ENCODE results near the gene RRH.
"Not testable (repeated sequence)": the region's sequence is repeated elsewhere in the genome, so short reads cannot be mapped to it uniquely, and the experiment has no call there.

The RRH gene, protein sequence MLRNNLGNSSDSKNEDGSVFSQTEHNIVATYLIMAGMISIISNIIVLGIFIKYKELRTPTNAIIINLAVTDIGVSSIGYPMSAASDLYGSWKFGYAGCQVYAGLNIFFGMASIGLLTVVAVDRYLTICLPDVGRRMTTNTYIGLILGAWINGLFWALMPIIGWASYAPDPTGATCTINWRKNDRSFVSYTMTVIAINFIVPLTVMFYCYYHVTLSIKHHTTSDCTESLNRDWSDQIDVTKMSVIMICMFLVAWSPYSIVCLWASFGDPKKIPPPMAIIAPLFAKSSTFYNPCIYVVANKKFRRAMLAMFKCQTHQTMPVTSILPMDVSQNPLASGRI

GRCh38 chr4:109827672-109828071 lies at the start of gene RRH:
Gene RRH (plus strand): TSS chr4:109827972. CDS start chr4:109828028, 56 bp downstream.
- no peak for DNase-seq (ENCODE audit: low read depth in 3 of 3, low spot score in 1 of 3)

DNA sequence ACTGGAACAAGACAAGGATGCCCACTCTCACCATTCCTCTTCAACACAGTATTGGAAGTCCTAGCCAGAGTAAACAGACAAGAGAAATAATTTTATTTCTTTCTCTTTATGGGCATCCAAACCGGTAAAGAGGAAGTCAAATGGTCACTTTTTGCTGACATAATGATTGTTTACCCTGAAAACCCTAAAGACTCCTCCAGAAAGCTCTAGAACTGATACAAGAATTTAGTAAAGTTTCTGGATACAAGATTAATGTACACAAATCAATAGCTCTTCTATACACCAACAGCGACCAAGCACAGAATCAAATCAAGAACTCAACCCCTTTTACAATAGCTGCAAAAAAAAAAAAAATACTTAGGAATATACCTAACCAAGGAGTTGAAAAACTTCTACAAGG lies 45.7 kb upstream of the RRH start:
- not testable (repeated sequence) for DNase-seq (ENCODE audit: low read depth in 3 of 3, low spot score in 1 of 3)

- no peak for DNase-seq (ENCODE audit: low read depth in 3 of 3, low spot score in 1 of 3)
These were observed 40.9 kb upstream of the RRH start for GRCh38 chr4:109786846-109787245.

- DNase-seq (ENCODE audit: low read depth in 3 of 3, low spot score in 1 of 3) = no peak
These were observed 40.0 kb upstream of the RRH start for GRCh38 chr4:109787807-109788206.

DNA sequence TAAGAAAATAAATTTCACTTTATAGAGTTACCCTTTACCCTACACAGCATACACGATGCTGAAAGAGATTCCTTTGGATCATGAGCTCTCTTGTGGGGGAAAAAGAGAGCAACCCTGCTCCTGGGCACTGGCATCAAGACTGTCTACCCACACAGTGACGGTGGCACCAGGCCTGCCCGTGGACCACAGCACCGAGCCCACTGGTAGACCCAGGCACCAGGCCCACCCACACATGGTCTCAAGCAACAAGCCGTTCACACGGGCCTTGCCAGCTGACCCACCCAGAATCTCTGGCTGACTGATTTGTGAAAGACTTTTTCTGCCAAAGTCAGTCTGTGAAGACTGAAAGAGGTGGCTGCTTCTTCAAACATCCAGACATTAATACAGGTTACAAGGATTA lies 32.7 kb upstream of the RRH start:
- no peak for DNase-seq (ENCODE audit: low read depth in 3 of 3, low spot score in 1 of 3)

DNA sequence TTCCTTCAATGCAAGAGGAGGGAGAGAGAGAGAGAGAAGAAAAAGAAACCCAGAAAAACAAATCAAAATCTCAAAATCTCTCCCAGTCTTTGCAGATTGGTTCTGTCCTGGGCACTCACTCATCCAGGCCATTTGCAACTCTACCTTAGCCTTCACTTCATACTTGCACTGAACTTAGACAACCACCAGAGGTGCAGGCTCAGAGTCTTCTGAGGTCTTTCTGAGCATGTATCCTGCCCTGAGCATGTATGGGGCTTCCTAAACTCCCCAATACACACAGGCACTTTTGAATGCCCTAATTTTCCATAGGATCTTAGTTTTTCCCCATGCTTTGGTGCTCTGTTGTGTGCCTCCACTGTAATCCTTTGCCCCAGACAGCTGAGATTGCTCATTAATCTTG lies 28.9 kb upstream of the RRH start:
- no peak for DNase-seq (ENCODE audit: low read depth in 3 of 3, low spot score in 1 of 3)

GRCh38 chr4:109801099-109801789 lies 26.5 kb upstream of the RRH start:
- no peak for DNase-seq (ENCODE audit: low read depth in 3 of 3, low spot score in 1 of 3)

GRCh38 chr4:109801895-109802319 lies 25.9 kb upstream of the RRH start, which contains the start of gene CFI:
Gene CFI (minus strand): TSS chr4:109801999. CDS start chr4:109801971, 28 bp downstream.
- DNase-seq (ENCODE audit: low read depth in 3 of 3, low spot score in 1 of 3) = no peak

GRCh38 chr4:109803924-109804571 lies 23.7 kb upstream of the RRH start:
- no peak for DNase-seq (ENCODE audit: low read depth in 3 of 3, low spot score in 1 of 3)

GRCh38 chr4:109809655-109810054 lies 18.1 kb upstream of the RRH start:
- no peak for DNase-seq (ENCODE audit: low read depth in 3 of 3, low spot score in 1 of 3)

DNA sequence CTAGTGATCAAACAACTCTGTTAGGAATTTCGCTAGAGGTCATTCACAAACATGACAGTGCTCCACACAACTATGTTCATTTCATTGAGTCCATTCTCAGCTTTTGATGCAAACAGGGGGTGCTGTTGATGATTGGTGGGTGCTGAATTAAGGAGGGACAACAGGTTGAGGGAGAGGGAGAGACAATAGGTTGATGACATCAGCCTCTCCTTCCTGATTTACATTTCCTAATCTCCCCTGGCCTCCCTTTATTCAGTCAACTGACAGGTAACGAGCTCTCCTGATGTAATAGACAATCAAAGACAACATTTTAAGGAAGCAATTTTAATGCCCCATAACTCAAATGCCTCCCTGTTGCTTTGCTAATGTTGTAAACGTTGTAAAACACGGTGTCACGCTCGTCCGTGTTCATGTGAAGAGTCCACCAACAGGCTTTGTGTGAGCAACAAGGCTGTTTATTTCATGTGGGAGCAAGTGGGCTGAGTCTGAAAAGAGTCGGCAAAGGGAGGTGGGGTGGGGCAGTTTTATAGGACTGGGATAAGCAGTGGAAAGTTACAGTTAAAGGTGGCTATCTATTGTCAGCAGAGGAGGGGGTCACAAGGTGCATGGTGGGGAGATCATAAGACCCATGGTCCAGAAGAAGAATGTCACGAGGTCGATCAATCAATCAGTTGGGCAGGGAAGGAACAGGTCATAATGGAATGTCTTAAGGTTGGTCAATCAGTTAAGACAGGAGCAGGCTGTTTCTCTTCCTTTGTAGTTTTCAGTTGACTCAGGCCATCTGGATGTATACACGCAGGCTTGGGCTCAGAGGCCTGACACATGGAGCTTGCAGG lies 17.0 kb upstream of the RRH start:
- DNase-seq (ENCODE audit: low read depth in 3 of 3, low spot score in 1 of 3) = no peak

DNA sequence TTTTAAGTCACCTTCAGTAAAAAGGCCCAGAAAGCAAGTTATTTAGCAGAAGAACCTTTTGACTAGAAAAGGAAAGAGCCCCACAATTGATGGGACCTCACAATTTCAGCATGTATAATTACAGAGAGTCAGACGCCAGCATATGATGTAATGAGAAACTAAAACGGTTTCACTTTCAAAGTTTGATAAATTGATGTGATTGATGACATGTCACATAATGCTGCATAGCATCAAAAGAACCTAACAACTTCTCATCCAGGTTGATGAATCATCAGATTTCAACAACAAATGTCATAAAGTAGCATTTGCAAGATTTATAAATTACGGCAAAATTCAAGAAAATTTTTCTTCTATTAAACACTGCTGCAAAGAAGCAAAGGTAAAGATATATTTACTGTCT lies 16.1 kb upstream of the RRH start:
- DNase-seq (ENCODE audit: low read depth in 3 of 3, low spot score in 1 of 3) = no peak

DNA sequence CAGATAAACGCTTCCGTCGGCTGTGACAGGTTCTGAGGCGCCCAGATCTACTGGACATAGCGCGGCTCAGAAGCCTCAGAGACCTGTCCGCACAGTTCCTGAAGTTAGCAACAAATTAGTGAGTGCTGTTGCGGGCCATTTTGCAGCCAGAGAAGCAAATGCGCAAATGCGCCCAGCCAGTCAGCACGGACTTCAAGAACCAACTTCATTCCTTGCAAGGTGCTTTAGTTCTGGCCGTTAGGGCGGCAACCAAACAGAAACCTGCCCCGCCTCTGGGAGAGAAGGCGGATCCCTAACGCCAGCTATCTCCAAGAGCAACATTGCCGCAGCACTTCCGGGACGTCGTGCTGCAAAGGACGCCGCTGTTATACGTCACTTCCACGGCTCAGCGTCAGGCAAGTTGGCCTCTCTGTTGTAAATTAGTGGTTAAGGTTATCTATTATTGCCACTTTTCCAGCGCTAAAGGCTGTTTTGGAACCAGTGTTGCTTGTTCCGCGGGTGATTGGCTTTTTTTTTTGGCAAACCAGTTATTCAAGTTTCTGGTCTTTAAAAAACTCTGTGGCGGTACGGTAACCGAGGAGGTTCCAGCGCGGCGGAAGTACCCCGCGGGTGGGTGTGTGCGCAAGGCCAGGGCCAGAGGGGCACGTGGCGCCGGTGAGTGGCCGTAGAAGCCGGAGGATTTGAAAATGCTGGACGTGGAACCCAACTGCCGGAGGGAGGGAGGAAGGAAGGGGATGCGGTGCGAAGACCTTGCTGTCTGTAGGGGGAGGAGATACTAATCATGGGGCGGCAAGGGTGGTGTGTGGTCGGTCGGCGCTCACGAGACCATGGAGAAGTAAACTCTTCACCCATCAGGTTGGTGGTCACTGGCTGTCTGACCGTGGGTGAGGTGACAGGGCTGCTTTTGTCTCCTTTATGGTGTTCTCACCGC lies 12.4 kb upstream of the RRH start, which contains the start of gene GAR1:
Gene GAR1 (plus strand): TSS at position 612 of the 931 bp plus-strand sequence. CDS start 403 bp downstream, outside the sequence.
- DNase-seq (ENCODE audit: low read depth in 3 of 3, low spot score in 1 of 3) = peak; percentile 60 to 67 (median 62)

DNA sequence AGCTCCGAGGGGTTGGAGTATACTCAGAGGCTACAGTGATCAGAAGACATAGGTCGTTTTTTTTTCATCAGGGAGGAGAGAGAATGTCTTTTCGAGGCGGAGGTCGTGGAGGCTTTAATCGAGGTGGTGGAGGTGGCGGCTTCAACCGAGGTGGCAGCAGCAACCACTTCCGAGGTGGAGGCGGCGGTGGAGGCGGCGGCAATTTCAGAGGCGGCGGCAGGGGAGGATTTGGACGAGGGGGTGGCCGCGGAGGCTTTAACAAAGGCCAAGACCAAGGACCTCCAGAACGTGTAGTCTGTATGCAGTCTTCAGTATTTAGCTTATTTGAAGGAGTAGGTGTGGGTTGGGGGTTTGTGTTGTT lies 11.7 kb upstream of the RRH start:
- DNase-seq (ENCODE audit: low read depth in 3 of 3, low spot score in 1 of 3) = peak in 2 of 3 donors; percentile 2 to 21

DNA sequence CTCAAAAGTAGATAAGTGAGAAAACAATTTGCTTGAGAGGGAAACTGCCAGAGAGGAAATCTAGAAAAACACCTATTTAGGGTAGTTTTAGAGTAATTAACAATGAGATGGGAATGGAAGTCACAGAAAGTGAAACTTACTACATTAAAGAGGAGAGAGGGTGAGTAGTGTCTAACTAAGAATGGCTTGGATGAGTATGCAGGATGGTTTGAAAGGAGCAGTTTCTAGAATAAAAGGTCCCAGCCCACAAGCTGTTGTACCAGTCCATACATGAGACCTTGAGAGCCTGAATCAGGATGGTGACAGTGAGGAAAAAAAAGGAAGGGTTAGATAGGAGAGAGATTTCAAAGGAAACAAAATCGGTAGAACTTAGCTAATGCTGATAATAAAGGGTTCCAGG lies 10.9 kb upstream of the RRH start:
- no peak for DNase-seq (ENCODE audit: low read depth in 3 of 3, low spot score in 1 of 3)

DNA sequence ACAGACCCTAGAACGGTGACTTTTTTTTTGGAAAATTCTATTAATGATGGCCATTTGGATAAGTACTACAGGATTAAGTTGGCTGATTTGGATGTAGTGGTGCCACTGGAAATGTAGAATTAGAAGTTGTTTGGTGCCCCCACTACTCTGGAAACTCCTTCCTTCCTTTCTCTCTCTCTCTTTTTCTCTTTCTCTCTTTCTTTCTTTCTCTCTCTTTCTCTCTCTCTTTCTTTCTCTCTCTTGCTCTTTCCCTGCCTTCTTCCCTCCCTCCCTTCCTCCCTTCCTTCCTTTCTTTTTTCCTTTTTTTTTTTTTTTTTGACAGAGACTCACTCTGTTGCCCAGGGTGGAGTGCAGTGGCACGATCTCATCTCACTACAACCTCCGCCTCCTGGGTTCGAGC lies 9.5 kb upstream of the RRH start:
- no peak for DNase-seq (ENCODE audit: low read depth in 3 of 3, low spot score in 1 of 3)

DNA sequence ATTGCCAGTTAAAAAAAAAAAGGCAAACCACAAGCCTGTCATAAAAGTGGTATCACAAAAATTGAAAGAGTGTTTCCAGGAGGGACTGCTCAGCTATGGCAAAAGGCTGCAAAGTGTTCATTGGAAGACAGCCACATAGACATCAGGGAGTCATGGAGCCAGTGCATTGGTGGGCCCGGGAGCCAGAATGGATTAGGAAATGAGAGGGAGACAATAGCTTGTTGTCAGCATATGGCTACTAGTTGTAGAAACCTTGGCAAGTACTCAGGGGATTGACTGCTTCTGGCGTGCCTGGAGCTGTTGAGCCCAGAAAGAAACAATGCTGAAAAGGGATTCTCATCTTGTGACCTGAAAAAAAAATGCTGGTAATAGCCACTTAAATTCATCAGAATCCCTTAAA lies 7.2 kb upstream of the RRH start:
- DNase-seq (ENCODE audit: low read depth in 3 of 3, low spot score in 1 of 3) = no peak

DNA sequence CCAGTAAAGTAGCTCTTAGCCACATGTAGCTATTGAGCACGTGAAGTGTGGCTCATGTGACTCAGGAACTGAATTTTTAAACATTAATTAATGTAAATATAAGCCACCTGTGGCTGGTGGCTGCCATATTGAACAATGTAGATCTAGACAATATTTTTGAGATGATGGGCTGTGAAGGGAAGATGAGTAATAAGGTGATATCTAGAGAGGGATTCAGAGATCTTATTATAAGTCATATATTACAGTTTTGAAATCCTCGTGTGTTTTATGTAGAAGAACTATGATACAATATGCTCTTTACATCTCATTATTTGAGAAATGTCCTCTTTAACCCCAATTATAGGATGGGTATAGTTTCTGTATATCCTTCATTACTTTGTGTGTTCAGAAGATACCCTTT lies 6.6 kb upstream of the RRH start:
- no peak for DNase-seq (ENCODE audit: low read depth in 3 of 3, low spot score in 1 of 3)

DNA sequence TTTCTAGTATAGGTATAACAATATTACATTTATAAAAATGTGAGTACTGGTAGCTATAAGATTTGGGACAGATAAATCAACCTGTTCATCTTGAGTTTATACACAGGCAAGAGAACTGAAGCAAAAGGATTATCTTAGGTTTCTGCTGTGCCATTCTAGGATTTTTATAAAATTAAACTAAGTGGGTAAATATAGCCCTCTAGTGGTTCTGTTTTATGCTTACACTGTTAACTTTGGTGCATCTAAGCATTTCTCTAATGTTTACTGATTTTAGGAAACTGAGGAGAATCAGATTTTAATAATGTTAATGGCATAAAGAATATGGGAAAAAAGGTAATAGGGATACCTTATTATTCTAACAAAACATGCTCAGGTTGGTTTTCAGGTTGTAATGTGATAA lies 1.1 kb upstream of the RRH start:
- DNase-seq (ENCODE audit: low read depth in 3 of 3, low spot score in 1 of 3) = no peak

GRCh38 chr4:109833756-109834155 lies 6.0 kb downstream of the RRH start:
- no peak for DNase-seq (ENCODE audit: low read depth in 3 of 3, low spot score in 1 of 3)

All from stimulated activated CD4-positive, alpha-beta T cell treated with anti-CD3 and anti-CD28 coated beads, TNF-alpha, amount 100 ng/mL, for 1 hour (primary cell).